LNCaP clone FGC (cell line): ENCODE data around the gene NOTCH1.

Experiments
- DNase-seq: peaks from one replicate; pipeline ENCODE4 v3.0.0-alpha.2; 2011; ENCODE audit warnings: low read depth
- H3K4me3 ChIP-seq: 2 replicates; pipeline ENCODE4 v1.5.1; 2011; ENCODE audit warnings: mild to moderate bottlenecking, low read depth, low read length, control low read depth
- CTCF ChIP-seq: IDR thresholded peaks from 2 replicates; pipeline ENCODE4 v1.5.1; 2012; ENCODE audit warnings: mild to moderate bottlenecking; ENCODE audit not compliant: control insufficient read depth, insufficient read depth; ENCODE audit errors: extremely low read depth

Gene NOTCH1

GRCh38 chr9:136462664-136463063 is 83.2 kb downstream of the NOTCH1 start:
- H3K4me3 ChIP-seq = no peak overlapping the region
- TF ChIP-seq CTCF = no peak
- DNase-seq = no peak

- H3K4me3 ChIP-seq = no peak overlapping the region
- TF ChIP-seq CTCF = no peak
- DNase-seq = no peak
Measured at GRCh38 chr9:136460772-136461325, 85.0 kb downstream of the NOTCH1 start.

DNA sequence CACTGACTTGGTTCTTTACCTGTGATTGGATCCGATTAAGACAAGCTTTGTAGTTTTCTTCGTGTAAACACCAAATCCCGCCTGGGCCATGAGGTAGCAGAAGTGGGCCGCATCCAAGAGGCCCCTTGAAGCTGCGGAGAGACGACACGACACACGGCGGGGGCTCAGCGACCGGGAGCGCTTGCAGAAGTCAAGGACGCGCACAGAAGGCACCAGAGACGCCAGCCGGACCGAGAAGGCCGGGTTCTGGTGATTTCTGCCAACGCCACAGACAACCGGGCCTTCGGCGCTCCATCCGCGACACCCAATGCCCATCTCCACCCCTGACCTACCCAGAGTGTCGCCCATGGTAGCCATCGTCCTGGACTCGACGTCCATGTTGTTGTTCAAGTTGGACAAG is 86.4 kb downstream of the NOTCH1 start:
- no peak for DNase-seq
- TF ChIP-seq CTCF = no peak
- H3K4me3 ChIP-seq = no peak overlapping the region

DNA sequence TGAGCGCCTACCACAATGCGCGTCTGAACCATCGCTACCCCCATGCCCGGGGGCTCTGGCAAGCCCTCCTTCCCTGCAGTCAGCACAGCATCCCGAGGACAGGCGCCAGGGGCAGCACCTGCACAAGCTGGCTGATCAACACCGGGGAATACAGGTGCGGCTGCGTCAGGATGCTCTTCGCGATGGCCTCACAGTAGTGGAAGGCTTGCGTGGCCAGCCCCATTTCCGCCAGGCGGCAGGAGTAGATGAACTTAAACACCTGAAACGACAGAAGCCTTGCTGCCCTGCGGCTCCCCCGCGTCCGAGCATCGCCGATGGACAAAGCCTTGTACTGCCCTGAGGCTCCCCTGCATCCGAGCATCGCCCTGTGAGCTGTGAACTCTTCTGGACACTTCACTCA is 88.5 kb downstream of the NOTCH1 start:
- no peak for TF ChIP-seq CTCF
- DNase-seq = no peak
- H3K4me3 ChIP-seq = no peak overlapping the region

DNA sequence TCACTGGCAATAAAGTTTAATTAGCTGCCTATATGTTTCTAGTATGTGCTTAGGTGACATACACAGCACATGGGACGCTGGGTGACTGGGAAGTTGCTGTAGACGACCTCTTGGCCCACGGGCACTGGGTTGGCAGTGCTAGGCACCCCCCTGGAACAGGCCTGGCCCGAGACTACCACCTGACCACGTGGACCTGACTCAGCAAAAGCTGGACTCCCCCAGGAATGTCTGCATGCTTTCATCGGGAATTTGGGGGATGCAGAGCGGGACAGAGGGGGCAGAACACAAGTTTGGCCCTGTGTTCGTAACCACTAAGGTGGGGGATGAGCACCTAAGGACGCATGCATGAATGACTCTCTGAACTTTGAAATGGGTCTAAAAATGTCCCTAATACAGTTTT is 89.6 kb downstream of the NOTCH1 start:
- H3K4me3 ChIP-seq = no peak overlapping the region
- no peak for DNase-seq
- TF ChIP-seq CTCF = no peak

GRCh38 chr9:136455043-136456002 is 90.5 kb downstream of the NOTCH1 start:
- H3K4me3 ChIP-seq = no peak overlapping the region
- no peak for TF ChIP-seq CTCF
- no peak for DNase-seq
